ENCODE measurements around the gene EZR. TPM values are rescaled to one million over a fixed set of nuclear protein-coding genes. Genes with fewer than 3 reads are reported as not detected.

EZR gene
- total RNA-seq, 2 donors from 2014 or later = 26.8 to 55.2 TPM

DNA sequence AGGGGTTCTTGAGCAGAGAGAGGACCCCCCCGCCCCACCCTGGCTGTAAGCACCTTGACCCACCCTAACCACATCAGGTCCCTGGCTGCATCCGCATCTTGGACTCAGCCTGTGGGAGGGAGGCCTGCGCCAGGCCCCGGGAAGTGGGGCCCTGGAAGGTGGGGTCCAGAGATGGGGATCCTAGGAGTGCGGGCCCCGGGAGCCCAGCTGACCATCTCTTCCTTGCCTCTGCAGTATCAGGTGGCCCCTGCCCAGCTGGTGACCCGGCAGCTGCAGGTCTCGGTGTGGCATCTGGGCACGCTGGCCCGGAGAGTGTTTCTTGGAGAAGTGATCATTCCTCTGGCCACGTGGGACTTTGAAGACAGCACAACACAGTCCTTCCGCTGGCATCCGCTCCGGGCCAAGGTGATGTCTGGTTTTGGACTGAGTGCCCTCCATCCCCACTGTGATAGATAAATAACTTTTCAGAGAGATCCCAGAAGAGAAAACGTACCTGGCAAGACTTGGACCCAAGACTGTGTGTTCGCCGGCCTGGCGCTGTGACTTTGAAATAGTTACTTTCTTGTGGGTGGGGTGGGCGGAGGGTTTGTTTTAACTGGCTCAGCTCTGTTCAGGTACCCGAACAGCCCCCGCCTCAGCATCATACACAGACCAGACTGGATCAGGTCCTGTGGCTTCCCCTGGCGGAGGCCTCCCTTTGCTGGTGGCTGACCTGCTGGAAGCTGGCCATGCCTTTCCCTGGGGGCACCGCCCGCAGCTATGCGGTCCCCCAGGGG is 62.0 kb downstream of the EZR start:
- Histone ChIP-seq H3K9me3 (no peaks in the 10 kb centered on the region), H3K4me1 (ENCODE audit: control insufficient read depth in 1 of 2, low read depth in 2 of 2) (peaks cover 0 to 10% of the 10 kb centered on the region in 2 donors), H3K36me3 (no peaks in the 10 kb centered on the region), H3K4me3 (no peak overlapping the region), H3K27me3 (replicated peaks; ENCODE audit: insufficient read depth) (no peaks in the 10 kb centered on the region), H3K27ac (no peak overlapping the region)
- no peak for DNase-seq (ENCODE audit: low spot score)
- no peak for ATAC-seq (ENCODE audit: insufficient number of reproducible peaks, low FRiP score, low read depth)
- TF ChIP-seq, protein P1, sequence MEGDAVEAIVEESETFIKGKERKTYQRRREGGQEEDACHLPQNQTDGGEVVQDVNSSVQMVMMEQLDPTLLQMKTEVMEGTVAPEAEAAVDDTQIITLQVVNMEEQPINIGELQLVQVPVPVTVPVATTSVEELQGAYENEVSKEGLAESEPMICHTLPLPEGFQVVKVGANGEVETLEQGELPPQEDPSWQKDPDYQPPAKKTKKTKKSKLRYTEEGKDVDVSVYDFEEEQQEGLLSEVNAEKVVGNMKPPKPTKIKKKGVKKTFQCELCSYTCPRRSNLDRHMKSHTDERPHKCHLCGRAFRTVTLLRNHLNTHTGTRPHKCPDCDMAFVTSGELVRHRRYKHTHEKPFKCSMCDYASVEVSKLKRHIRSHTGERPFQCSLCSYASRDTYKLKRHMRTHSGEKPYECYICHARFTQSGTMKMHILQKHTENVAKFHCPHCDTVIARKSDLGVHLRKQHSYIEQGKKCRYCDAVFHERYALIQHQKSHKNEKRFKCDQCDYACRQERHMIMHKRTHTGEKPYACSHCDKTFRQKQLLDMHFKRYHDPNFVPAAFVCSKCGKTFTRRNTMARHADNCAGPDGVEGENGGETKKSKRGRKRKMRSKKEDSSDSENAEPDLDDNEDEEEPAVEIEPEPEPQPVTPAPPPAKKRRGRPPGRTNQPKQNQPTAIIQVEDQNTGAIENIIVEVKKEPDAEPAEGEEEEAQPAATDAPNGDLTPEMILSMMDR (IDR thresholded peaks at IDR 0.05) = no peak

GRCh38 chr6:158756126-158756525 is 63.0 kb downstream of the EZR start:
- Histone ChIP-seq H3K9me3 (no peaks in the 10 kb centered on the region), H3K4me1 (ENCODE audit: control insufficient read depth in 1 of 2, low read depth in 2 of 2) (peaks cover 0 to 14% of the 10 kb centered on the region in 2 donors), H3K4me3 (no peak overlapping the region), H3K27me3 (replicated peaks; ENCODE audit: insufficient read depth) (no peaks in the 10 kb centered on the region), H3K36me3 (no peaks in the 10 kb centered on the region), H3K27ac (no peak overlapping the region)
- DNase-seq (ENCODE audit: low spot score) = no peak
- no peak for ATAC-seq (ENCODE audit: insufficient number of reproducible peaks, low FRiP score, low read depth)
- TF ChIP-seq, protein P1 (IDR thresholded peaks at IDR 0.05) = no peak

GRCh38 chr6:158755636-158756035 is 63.5 kb downstream of the EZR start:
- ATAC-seq (ENCODE audit: insufficient number of reproducible peaks, low FRiP score, low read depth) (no peak), DNase-seq (ENCODE audit: low spot score) (no peak)
- H3K9me3 ChIP-seq = no peaks in the 10 kb centered on the region
- no peaks in the 10 kb centered on the region for H3K27me3 ChIP-seq (replicated peaks; ENCODE audit: insufficient read depth)
- no peak overlapping the region for H3K4me3 ChIP-seq
- H3K27ac ChIP-seq = no peak overlapping the region
- TF ChIP-seq, protein P1 (IDR thresholded peaks at IDR 0.05) = no peak
- no peaks in the 10 kb centered on the region for H3K36me3 ChIP-seq
- H3K4me1 ChIP-seq (ENCODE audit: control insufficient read depth in 1 of 2, low read depth in 2 of 2) = peaks cover 0 to 14% of the 10 kb centered on the region in 2 donors

DNA sequence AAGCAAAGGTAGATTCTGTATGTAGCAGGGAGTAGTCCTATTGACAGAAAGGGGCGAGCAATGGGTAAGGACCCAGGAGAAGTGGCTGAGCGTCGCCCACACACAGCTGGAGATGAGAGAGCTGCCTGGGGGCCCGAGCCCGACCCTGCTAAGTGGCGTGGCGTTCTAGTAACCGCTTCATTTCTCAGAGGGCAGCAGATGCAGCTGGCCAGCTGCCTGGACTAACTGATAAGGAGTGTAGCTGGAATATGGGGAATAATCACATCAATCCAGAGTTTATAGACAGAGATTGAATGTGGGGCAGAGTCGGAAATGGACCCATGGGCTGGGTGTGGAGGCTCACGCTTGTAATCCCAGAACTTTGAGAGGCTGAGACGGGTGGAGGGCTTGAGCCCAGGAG is 64.4 kb downstream of the EZR start:
- no peak for DNase-seq (ENCODE audit: low spot score)
- Histone ChIP-seq H3K4me3 (no peak overlapping the region), H3K4me1 (ENCODE audit: control insufficient read depth in 1 of 2, low read depth in 2 of 2) (peaks cover 0 to 14% of the 10 kb centered on the region in 2 donors), H3K27ac (no peak overlapping the region), H3K9me3 (no peaks in the 10 kb centered on the region), H3K27me3 (replicated peaks; ENCODE audit: insufficient read depth) (no peaks in the 10 kb centered on the region), H3K36me3 (no peaks in the 10 kb centered on the region)
- no peak for ATAC-seq (ENCODE audit: insufficient number of reproducible peaks, low FRiP score, low read depth)
- TF ChIP-seq, protein P1 (IDR thresholded peaks at IDR 0.05) = no peak

DNA sequence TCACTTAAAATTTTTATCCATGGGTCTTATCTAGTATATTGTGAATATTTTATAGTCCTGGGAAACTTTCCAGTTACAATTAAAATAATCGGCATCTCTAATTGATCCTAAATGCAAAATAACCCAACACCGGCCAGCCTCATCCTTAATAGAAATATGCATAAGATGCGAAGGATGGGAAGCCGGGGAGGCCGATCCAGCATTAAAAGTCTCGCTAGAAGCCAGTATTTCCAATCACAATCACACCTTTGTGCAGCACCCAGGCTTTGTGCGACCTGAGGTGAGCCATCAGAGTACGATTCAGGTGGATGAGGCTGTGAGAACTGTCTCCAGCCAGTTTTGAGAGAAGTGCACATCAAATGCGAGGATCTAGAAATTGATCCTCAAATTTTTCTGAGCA is 65.4 kb downstream of the EZR start:
- Histone ChIP-seq H3K4me1 (ENCODE audit: control insufficient read depth in 1 of 2, low read depth in 2 of 2) (peaks cover 0 to 14% of the 10 kb centered on the region in 2 donors), H3K4me3 (no peak overlapping the region), H3K36me3 (no peaks in the 10 kb centered on the region), H3K9me3 (no peaks in the 10 kb centered on the region), H3K27me3 (replicated peaks; ENCODE audit: insufficient read depth) (no peaks in the 10 kb centered on the region), H3K27ac (no peak overlapping the region)
- DNase-seq (ENCODE audit: low spot score) (no peak), ATAC-seq (ENCODE audit: insufficient number of reproducible peaks, low FRiP score, low read depth) (no peak)
- TF ChIP-seq, protein P1 (IDR thresholded peaks at IDR 0.05) = no peak
